Measurements from ENCODE around the gene PDS5A. TPM values are rescaled to one million over a fixed set of nuclear protein-coding genes. Genes with fewer than 3 reads are reported as not detected.
A peak's percentile ranks its signal among the peaks of the same experiment; 100 is the strongest.

The PDS5A gene
- total and polyA plus RNA-seq, 4 experiments from 2014 or later, result 27.4 to 97.6 (median 76.8) TPM

GRCh38 chr4:39970671-39971640, 6.8 kb downstream of the PDS5A start:
- ChIA-PET POLR2A (ENCODE audit: partially characterized antibody) (interaction anchor here (0.9 kb wide), 1 partner anchor 19 kb away, joined by 3 read pairs; no protein-coding TSS in a partner anchor), CTCF (ENCODE audit: partially characterized antibody) (no interaction called here)
- Histone ChIP-seq H3K27ac (ENCODE audit: low read depth, low read length) (no peak overlapping the region), H3K27me3 (ENCODE audit: insufficient read depth, low read length) (no peaks in the 10 kb centered on the region), H3K9me3 (ENCODE audit: control insufficient read depth in 1 of 2, low read length in 2 of 2) (no peaks in the 10 kb centered on the region), H3K4me3 (ENCODE audit: low read length in 2 of 2) (no peak overlapping the region), H3K36me3 (ENCODE audit: insufficient read depth, low read length) (peaks cover 8% of the 10 kb centered on the region), H3K4me1 (ENCODE audit: insufficient read depth, low read length) (peaks cover 68% of the 10 kb centered on the region)
- peak overlapping the region in 6 of 8 donors; percentile 1 to 69 (median 60) for H3K4me3 Mint-ChIP-seq
- no peaks in the 10 kb centered on the region for H3K9me3 Mint-ChIP-seq
- H3K27me3 Mint-ChIP-seq, result no peaks in the 10 kb centered on the region
- peaks cover 36 to 62% (median 49%) of the 10 kb centered on the region in 4 donors for H3K4me1 Mint-ChIP-seq
- H3K27ac Mint-ChIP-seq, result peak overlapping the region in 4 of 7 donors; percentile 16 to 59 (median 38)
- H3K36me3 Mint-ChIP-seq, result peaks cover 19 to 33% of the 10 kb centered on the region in 2 donors
- DNase-seq, result no peak
- intact Hi-C loops (cut with micrococcal nuclease), result loop anchor here (10.0 kb wide), 2 partner anchors 616 to 1166 kb away; partner anchors contain the start of gene TLR1

GRCh38 chr4:39963656-39964055, 14.1 kb downstream of the PDS5A start:
- no peaks in the 10 kb centered on the region for H3K27me3 ChIP-seq (ENCODE audit: insufficient read depth, low read length)
- ChIA-PET POLR2A (ENCODE audit: partially characterized antibody) (no interaction called here), CTCF (ENCODE audit: partially characterized antibody) (interaction anchor here (1.1 to 2.1 kb wide), 4 partner anchors 12 to 494 kb away, joined by 3 to 6 read pairs (median 4); no protein-coding TSS in a partner anchor)
- H3K4me1 ChIP-seq (ENCODE audit: insufficient read depth, low read length), result peaks cover 40% of the 10 kb centered on the region
- H3K9me3 ChIP-seq (ENCODE audit: control insufficient read depth in 1 of 2, low read length in 2 of 2), result no peaks in the 10 kb centered on the region
- H3K27ac ChIP-seq (ENCODE audit: low read depth, low read length), result no peak overlapping the region
- H3K4me1 Mint-ChIP-seq, result peaks cover 28 to 67% (median 42%) of the 10 kb centered on the region in 4 donors
- H3K4me3 ChIP-seq (ENCODE audit: low read length in 2 of 2), result no peak overlapping the region
- H3K36me3 Mint-ChIP-seq, result peaks cover 3 to 18% of the 10 kb centered on the region in 2 donors
- no peak for DNase-seq
- H3K9me3 Mint-ChIP-seq, result peaks cover 0 to 2% (median 0%) of the 10 kb centered on the region in 8 donors
- no peaks in the 10 kb centered on the region for H3K36me3 ChIP-seq (ENCODE audit: insufficient read depth, low read length)
- no peak overlapping the region for H3K4me3 Mint-ChIP-seq
- no peak overlapping the region for H3K27ac Mint-ChIP-seq
- intact Hi-C loops (cut with micrococcal nuclease), result no loop called here
- no peaks in the 10 kb centered on the region for H3K27me3 Mint-ChIP-seq

DNA sequence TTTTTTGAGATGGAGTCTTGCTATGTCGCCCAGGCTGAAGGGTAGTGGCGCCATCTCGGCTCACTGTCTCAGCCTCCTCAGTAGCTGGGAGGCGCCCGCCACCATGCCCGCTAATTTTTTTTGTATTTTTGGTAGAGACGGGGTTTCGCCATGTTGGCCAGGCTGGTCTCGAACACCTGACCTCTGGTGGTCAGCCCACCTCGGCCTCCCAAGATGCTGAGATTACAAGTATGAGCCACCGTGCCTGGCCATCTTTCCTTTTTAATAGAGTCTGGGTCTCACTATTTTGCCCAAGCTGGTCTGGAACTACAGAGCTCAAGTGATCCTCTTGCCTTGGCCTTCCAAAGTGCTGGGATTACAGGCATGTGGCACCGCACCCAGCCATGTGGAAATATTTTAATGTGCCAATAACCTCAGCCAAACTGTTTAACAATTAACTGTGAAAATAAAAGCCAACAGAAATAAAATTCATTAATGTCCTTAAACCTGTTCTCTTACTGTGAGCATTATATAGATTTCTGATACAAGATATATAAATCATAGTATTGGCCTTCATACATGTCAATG, 16.3 kb downstream of the PDS5A start:
- H3K9me3 Mint-ChIP-seq, result peaks cover 0 to 2% (median 0%) of the 10 kb centered on the region in 8 donors
- ChIA-PET POLR2A (ENCODE audit: partially characterized antibody) (no interaction called here), CTCF (ENCODE audit: partially characterized antibody) (no interaction called here)
- H3K4me1 Mint-ChIP-seq, result peaks cover 31 to 72% (median 44%) of the 10 kb centered on the region in 4 donors
- Histone ChIP-seq H3K4me3 (ENCODE audit: low read length in 2 of 2) (no peak overlapping the region), H3K9me3 (ENCODE audit: control insufficient read depth in 1 of 2, low read length in 2 of 2) (no peaks in the 10 kb centered on the region), H3K27ac (ENCODE audit: low read depth, low read length) (no peak overlapping the region), H3K36me3 (ENCODE audit: insufficient read depth, low read length) (no peaks in the 10 kb centered on the region), H3K4me1 (ENCODE audit: insufficient read depth, low read length) (peaks cover 33% of the 10 kb centered on the region), H3K27me3 (ENCODE audit: insufficient read depth, low read length) (no peaks in the 10 kb centered on the region)
- DNase-seq, result no peak
- no peak overlapping the region for H3K27ac Mint-ChIP-seq
- intact Hi-C loops (cut with micrococcal nuclease), result no loop called here
- peaks cover 3 to 14% of the 10 kb centered on the region in 2 donors for H3K36me3 Mint-ChIP-seq
- H3K27me3 Mint-ChIP-seq, result no peaks in the 10 kb centered on the region
- no peak overlapping the region for H3K4me3 Mint-ChIP-seq

DNA sequence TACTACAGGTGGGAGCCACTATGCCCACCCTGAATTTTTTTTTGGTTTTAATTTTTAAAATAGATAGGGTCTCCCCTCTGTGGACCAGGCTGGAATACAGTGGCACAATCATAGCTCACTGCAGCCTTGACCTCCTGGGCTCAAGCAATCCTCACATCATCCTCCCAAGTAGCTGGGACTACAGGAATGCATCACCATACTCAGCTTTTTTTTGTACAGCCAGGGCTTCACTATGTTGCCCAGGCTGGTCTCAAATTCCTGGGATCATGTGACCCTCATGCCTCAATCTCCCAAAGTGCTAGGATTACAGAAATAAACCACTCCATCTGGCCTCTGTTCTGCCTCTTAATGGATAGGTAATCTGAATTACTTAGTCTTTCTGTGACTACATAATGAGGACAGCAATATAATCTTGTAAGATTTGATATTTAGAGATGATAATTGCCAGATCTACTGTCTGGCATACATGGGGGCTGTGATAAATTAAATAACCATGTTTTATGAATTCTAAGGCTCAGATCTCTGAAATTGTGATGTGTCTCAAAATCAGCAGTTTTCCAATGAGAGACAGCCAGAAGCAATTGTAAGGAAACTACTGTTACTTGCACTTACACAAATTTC, 26.7 kb downstream of the PDS5A start:
- Mint-ChIP-seq H3K27me3 (no peaks in the 10 kb centered on the region), H3K27ac (peak overlapping the region in 4 of 7 donors; percentile 5 to 53 (median 42)), H3K4me1 (peaks cover 39 to 74% (median 53%) of the 10 kb centered on the region in 4 donors), H3K4me3 (peak overlapping the region in 1 of 8 donors; percentile 56), H3K36me3 (peaks cover 2 to 21% of the 10 kb centered on the region in 2 donors), H3K9me3 (no peaks in the 10 kb centered on the region)
- DNase-seq, result no peak
- H3K4me3 ChIP-seq (ENCODE audit: low read length in 2 of 2), result no peak overlapping the region
- no peaks in the 10 kb centered on the region for H3K9me3 ChIP-seq (ENCODE audit: control insufficient read depth in 1 of 2, low read length in 2 of 2)
- POLR2A ChIA-PET (ENCODE audit: partially characterized antibody), result no interaction called here
- peaks cover 44% of the 10 kb centered on the region for H3K4me1 ChIP-seq (ENCODE audit: insufficient read depth, low read length)
- no peaks in the 10 kb centered on the region for H3K27me3 ChIP-seq (ENCODE audit: insufficient read depth, low read length)
- H3K27ac ChIP-seq (ENCODE audit: low read depth, low read length), result no peak overlapping the region
- H3K36me3 ChIP-seq (ENCODE audit: insufficient read depth, low read length), result no peaks in the 10 kb centered on the region
- CTCF ChIA-PET (ENCODE audit: partially characterized antibody), result no interaction called here
- intact Hi-C loops (cut with micrococcal nuclease), result no loop called here

DNA sequence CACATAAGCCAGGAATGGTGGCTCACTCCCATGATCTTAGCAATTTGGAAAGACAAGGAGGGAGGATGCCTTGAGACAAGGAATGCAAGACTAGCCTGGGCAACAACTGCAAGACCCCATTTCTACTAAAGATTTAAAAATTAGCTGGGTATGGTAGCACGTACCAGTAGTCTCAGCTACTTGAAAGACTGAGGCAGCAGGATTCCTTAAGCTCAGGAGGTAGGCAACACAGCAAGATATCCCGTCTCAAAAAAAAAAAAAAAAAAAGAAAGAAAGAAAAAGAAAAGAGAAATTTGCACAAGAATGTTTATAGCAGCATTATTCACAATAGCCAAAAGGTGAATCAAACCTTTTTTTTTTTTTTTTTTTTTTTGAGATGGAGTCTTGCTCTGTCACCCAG, 29.7 kb downstream of the PDS5A start:
- intact Hi-C loops (cut with micrococcal nuclease), result no loop called here
- Mint-ChIP-seq H3K4me1 (peaks cover 32 to 71% (median 53%) of the 10 kb centered on the region in 4 donors), H3K27ac (peak overlapping the region in 3 of 7 donors; percentile 19 to 55 (median 36)), H3K9me3 (no peaks in the 10 kb centered on the region), H3K36me3 (peaks cover 2 to 14% of the 10 kb centered on the region in 2 donors), H3K27me3 (no peaks in the 10 kb centered on the region), H3K4me3 (no peak overlapping the region)
- POLR2A ChIA-PET (ENCODE audit: partially characterized antibody), result no interaction called here
- Histone ChIP-seq H3K27ac (ENCODE audit: low read depth, low read length) (no peak overlapping the region), H3K36me3 (ENCODE audit: insufficient read depth, low read length) (no peaks in the 10 kb centered on the region), H3K27me3 (ENCODE audit: insufficient read depth, low read length) (no peaks in the 10 kb centered on the region), H3K4me1 (ENCODE audit: insufficient read depth, low read length) (peaks cover 36% of the 10 kb centered on the region), H3K9me3 (ENCODE audit: control insufficient read depth in 1 of 2, low read length in 2 of 2) (no peaks in the 10 kb centered on the region), H3K4me3 (ENCODE audit: low read length in 2 of 2) (no peak overlapping the region)
- DNase-seq, result no peak
- CTCF ChIA-PET (ENCODE audit: partially characterized antibody), result interaction anchor here (1.5 kb wide), 1 partner anchor 9 kb away, joined by 4 read pairs; no protein-coding TSS in a partner anchor

DNA sequence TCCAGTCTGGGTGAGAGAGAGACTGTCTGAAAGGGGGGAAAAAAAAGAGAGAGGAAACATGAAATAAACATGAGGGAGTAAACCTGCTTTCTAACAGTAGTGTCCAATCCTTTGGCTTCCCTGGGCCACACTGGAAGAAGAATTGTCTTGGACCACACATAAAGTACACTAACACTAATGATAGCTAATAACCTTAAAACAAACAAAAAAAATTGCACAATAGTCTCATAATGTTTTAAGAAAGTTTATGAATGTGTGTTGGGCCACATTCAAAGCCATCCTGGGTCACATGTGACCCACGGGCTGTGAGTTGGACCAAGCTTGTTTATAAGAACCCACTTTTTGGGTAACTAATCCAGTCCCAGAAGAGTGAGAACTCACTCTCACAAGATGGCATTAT, 30.3 kb downstream of the PDS5A start:
- CTCF ChIA-PET (ENCODE audit: partially characterized antibody), result interaction anchor here (1.5 kb wide), 1 partner anchor 8 kb away, joined by 4 read pairs; no protein-coding TSS in a partner anchor
- no peaks in the 10 kb centered on the region for H3K27me3 ChIP-seq (ENCODE audit: insufficient read depth, low read length)
- Mint-ChIP-seq H3K27ac (peak overlapping the region in 5 of 7 donors; percentile 15 to 67 (median 58)), H3K9me3 (no peaks in the 10 kb centered on the region), H3K36me3 (peaks cover 1 to 13% of the 10 kb centered on the region in 2 donors), H3K27me3 (no peaks in the 10 kb centered on the region), H3K4me1 (peaks cover 33 to 71% (median 52%) of the 10 kb centered on the region in 4 donors), H3K4me3 (peak overlapping the region in 4 of 8 donors; percentile 7 to 64 (median 38))
- DNase-seq, result no peak
- intact Hi-C loops (cut with micrococcal nuclease), result no loop called here
- H3K4me3 ChIP-seq (ENCODE audit: low read length in 2 of 2), result no peak overlapping the region
- peaks cover 35% of the 10 kb centered on the region for H3K4me1 ChIP-seq (ENCODE audit: insufficient read depth, low read length)
- no peaks in the 10 kb centered on the region for H3K9me3 ChIP-seq (ENCODE audit: control insufficient read depth in 1 of 2, low read length in 2 of 2)
- no peak overlapping the region for H3K27ac ChIP-seq (ENCODE audit: low read depth, low read length)
- H3K36me3 ChIP-seq (ENCODE audit: insufficient read depth, low read length), result no peaks in the 10 kb centered on the region
- POLR2A ChIA-PET (ENCODE audit: partially characterized antibody), result no interaction called here
